NCI-H128 (cell line): ENCODE measurements around the gene HTR4.

Experiments
- DNase-seq: peaks from one replicate; lab custom pipeline; 2025; ENCODE audit not compliant: unreplicated experiment; lab: John Stamatoyannopoulos, UW

HTR4 gene

DNA sequence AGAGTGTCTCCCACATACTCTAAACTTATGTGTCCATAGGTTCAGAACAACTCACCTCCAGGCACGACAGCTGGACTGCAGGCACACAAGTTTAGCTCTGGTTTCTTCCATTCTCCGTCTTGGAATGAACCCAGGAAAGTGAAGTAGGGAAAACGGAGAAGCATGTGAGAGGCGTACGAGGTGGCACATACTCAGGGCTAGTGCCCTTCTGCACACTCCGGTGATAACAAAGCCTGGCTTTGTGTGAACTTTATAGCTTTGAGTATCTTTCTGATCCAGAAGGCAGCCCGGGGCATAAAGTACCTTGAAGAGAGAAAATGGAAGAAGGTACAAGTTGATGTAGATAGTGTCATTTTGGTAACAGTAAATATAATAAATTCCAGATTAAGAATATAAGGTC lies 11.1 kb upstream of the HTR4 start:
- DNase-seq = no peak

DNA sequence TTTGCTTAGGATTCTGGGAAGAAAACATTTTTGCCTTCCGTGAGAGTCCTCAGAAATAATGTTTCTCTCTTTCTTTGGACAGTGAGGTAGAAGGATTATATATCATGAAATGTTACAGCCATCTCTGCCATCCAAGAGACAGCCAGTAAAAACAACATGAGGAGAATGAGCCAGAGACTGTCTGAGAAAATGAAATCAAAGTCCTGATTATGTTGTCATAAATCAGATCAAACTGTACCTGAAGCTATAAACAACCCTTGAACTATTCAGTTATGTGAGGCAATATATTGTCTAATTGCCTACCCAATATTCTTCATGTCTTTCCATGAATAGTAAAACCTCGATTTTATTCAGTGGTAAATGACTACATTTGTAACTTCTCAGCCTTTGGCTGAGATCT lies 9.2 kb upstream of the HTR4 start:
- no peak for DNase-seq

DNA sequence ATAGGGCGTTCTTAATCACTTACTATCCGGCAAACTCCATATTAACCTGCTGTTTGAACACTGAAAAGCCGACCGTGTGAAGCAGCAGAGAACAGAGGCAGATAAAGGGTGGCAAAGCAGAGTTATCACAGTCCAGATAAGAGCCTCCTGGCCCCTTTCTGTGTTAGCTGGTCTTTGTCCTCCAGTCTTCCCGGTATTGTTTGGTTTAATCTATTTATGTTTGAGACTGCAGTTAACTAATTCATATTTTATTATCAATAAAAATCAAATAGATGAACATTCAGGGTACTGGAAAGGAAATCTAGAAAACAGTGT lies 6.0 kb upstream of the HTR4 start:
- no peak for DNase-seq

DNA sequence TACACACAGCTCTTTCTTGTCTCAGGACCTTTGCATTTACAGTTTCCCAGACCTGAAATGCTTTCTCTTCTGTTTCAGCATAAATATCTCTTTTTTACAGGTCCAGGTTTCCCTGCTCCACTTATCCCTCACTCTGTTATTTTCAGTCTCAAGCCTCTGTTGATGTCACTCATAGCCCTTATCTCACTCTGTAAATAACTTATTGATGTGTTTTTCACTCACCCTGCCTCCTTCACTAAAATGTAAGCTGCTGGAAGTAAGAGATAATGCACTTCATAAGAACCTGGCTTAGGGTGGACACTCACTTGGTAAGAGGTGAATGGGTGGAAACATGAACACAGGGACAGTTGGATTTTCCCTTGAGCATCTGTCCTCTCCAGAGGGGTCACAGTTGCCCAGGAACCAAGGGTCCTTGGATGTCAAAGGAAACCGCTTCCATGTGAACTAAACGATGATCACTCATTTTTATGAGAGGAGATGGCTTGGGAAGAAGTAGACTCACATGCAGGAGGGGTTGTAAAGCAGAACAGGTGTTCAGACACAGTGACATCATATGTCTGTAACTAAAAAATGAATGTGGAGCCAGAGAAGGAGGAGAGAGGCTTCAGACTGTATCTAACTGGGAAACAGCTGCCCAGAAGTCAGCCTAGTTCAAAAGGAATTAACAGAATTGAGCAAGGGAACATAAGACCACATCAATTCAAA lies 5.5 kb upstream of the HTR4 start:
- no peak for DNase-seq

DNA sequence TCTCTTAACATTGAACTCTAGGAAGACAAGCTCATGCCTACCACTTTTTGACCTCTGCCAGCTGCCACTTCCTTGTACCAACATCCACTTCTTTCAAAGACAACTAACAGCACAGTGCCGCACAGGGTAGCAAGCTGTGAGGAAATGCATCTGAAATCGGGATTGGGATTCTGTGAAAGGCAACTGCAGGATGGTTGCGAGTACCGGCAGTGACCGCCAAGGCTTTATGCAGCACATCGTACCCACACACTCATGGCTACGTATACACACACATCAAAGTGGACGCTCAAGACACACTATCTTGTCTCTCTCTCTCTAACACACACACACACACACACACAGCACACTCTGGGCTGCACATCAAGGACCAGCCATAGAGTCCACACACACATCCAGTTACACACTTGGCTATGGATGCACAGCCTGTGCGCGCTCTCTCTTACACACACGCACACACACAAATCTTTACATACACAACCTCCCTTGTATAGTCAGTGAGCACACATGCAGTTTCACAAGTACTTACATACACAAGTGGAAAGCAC lies 964 bp downstream of the HTR4 start:
- DNase-seq = no peak

DNA sequence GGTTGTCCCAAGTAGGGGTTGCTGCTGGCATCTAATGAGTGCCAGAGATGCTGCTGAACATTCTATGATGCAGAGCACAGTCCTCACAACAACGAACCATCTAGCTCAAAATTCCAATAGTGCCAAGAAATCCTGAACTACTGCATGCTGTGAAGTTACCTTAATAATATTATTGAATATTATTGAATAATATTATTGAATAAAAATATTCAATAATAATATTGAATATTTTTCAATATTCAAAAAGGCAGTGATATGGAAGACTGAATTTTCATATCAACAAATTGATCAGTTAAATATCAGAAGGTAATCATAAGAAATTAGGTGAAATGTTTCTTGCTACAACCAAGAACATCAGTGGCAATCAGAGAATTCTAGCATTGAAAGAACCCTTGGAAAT lies 2.8 kb downstream of the HTR4 start:
- no peak for DNase-seq

DNA sequence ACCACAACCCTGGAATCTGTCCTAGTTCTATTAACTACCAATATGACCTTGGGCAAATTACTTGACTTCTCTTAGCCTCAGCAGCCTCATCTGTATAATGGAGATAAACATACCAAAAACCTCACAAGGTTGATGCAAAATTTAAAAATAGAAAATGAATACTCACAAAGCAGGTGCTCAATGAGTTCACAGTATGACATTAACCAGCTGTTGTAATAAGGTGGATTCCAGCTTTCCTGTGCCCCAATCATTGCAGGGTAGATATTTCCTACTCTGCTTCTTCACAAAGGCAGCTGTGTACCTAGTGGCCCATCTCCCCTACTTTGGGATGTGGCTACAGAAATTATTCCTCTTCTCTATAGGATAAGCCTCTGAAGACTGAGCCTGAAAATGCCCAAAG lies 8.8 kb downstream of the HTR4 start:
- no peak for DNase-seq

DNA sequence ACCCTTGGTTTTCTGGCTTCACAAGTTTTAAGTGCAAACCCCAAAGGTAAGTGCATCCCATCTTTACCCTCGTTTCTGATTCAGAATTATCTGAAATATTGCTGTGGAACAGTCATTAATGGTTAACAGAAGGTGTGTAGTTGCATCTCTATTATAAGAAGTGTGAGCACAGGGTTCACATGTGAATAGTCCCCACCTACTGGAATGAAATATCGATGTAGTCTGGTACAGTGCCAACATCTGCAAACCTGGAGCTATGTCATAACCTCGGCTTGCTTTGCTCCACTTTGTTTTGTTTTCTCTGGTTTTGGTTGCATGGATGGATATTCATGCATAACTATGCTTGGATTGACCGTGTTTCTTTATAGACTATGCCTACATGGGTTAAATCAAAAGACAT lies 12.6 kb downstream of the HTR4 start:
- DNase-seq = no peak

DNA sequence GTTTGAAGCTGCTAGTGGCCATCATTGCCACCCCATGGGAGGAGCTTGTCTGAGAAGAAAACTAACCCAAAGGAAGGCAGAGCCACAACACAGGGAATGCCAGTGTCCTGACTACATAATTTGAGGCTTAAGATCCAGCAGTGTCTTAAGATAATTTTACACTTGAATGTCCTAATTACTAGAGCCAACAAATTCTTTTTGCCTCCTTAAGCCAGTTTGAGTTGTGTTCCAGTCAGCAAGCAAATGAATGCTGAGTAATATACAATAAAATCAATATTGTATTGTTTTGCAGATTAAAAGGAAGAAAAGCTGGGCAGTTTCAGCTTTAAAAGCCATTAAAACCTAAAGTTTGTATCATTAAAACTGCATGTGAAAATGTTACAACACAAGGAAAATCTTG lies 13.9 kb downstream of the HTR4 start:
- no peak for DNase-seq

DNA sequence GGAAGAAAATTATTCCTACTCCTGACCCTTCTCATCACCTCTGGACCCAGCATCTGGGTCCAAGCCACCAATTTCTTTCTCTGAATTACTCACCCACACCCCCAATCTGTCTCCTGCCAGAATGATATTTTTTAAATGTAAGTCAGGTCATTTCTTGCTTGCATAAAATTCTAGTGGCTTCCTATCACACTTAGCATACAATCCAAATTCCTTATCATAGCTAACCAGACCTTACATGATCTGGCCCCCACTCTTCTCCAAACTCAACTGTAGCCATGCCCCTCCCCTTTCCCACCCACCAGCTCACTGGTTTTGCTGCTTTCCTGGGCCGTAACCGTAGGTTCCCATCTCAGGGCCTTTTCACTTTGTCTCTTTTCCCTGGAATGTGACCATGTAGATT lies 15.2 kb downstream of the HTR4 start:
- DNase-seq = no peak

DNA sequence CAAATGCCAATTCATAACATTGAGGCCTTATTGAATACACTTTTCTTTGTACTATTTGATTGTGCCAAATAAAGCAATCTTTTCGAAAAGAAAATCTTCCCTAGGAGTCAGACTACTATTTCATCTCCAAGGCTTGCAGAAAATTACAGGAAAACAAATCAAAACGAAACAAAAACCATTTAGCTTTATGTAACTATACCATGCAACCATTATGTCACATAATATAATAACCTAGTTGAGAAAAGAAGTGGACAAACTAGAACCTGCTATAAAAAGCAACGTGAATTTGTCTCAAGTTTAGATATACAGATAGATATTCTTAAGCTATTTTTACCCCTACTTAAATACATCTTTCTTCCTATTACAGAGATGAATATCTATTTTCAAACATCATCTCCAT lies 18.0 kb downstream of the HTR4 start:
- DNase-seq = no peak

DNA sequence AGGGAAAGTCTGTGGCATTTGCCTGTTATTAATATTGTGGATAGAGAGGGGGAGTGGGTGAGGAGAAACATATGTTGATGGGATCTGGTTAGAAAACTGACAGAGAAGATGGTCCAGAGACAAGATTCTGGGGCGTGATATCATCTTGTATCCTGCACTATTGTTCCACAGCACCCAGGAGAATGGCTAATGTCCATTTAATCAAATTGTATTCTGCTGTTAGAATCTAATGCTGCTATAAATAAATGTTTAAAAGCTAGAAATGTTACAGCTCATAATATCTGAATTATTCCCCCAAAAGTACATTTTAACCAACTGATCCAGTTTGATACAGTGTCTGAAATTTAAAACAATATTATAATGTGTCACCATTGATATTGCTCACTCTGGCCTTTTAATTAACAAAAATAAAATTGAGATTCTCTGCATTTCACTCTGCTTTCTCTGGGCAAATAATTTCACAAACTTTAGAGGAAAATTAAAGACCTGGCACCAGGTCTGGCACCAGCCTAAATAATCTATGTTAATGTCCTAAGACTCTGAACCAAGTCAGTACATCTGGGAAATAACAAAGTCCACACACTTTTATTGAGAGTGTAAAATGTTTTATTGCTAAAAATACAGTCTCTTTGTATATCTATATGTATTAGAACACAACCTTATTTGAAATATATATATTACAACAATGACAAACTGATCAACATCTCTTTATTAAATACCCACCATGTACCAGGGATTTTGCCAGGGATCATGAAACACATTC lies 18.8 kb downstream of the HTR4 start:
- DNase-seq = no peak

DNA sequence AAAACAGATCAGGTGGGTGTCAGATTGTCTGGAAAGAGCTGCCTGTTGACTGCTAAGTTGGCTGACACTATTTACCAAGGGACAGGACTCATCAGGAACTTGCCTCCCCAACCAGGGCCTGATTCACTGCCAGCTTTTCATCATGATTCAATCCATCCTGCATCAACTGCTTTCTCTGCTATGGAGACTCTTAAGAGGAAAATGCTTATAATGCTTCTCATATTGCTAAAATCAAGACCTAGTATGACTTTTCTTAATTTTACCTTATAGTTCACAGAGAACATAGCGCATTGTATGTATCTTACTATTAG lies 21.3 kb downstream of the HTR4 start:
- DNase-seq = no peak

DNA sequence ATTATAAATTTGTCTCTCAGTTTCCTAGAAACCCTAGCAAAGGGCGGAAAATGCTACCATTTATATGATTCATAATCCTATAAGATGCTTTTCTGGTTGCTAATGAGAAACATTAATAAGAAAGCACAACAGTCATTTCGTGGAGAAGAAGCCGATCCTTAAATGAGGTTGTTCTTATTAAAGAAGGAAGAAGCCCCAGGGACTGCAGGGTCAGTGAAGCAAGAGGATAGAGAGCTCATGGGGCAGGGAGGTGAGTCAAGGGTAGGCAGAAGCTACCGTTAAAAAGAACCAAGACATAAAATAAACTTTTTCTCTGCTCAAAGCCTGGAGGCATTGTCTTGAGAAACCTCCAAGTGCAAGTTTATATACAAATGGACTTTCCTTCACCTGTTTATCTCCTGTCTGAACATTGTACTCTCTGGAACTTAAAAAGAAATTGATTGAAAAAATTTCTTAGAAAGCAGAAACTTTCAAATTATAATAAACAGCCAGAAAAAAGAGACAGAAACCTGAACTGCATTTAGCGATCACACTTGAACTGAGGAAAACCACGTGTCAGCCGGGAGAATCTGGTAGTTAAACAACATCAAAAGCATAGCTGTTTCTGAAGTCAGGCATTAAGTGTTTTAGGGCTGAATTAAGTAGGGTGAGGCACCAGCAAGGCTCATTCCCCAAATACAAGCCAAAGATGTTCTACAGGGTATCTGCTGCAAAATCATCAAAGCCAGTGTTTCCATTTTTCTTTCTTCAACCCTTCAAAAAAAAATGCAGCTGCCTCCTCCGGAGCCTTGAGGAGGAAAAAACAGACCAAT lies 21.9 kb downstream of the HTR4 start:
- no peak for DNase-seq

DNA sequence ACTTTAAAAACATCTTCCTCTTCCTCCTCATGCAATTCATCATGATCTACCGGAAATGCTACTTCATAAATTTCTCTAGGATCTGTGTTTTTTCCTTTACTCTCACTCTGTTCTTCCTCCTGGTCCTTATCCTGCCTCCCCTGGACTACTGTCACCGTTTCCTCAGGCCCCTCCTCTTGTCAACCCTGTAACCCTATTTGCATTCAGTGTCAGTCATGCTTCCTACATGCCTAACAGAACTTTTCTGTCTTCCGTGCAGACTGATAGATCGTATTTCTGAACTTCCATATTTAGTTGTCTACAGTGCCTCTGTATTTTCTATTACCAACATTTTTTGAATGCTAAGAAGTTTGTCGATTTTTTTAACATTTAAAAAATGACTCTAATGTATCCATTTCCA lies 27.3 kb downstream of the HTR4 start:
- DNase-seq = no peak

DNA sequence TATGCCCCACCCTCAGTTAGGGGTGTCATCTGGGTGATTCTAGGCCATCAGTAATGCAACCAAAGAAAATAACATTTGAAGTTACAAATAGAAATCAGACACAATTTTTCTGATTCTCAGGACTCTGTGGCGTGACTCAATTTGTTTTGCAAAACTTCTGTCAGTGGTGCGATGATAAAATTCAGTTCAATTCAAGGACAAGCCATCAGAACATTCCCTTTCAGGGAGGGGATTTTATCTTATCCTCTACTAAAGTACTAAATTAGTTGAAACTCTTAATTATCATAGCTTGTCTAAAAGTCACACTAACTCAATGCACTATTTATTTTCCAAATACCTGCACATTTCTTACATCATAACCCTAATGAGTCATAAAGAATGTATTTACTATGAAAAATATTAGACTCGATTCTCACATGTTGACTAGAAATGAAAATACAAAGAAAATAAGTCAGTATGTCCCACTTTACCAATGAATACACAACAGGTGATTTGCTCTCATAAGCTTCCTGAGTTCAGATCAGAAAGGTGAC lies 28.2 kb downstream of the HTR4 start:
- no peak for DNase-seq

DNA sequence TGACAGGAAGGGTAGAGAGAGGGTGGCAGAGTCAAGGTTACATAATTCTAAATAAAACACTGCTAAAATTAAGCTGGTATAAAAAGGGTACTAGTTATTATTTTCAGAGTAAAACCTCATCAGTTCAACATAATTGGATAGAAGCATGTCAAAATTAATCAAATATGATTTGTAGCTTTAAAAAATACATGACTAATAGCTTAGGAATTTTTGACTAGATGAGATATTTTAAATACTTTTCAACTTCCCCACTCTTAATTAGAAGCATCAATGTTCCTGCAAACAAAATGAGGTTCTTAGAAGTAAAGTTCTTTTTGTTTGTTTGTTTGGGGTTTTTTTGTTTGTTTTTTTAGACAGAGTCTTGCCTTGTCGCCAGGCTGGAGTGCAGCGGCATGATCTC lies 29.1 kb downstream of the HTR4 start:
- DNase-seq = no peak

DNA sequence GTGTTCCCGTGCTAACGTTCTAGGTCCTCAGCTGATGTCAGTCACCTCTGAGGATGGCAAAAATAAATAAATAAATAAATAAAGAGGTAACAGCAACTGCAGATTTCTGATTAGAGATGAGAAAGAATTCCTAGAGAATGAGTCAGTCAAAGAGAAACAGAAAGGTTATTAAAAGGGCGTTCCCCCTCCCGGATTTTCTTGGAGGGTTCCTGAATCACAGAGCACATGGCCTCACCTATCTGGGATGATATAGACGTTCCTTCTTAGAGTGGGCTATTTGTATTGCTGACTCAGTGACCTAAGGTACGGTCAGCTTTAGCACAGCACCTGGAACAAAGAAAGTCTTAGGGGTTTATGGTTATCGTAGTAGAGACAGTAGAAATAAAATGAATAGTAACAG lies 30.6 kb downstream of the HTR4 start:
- no peak for DNase-seq

DNA sequence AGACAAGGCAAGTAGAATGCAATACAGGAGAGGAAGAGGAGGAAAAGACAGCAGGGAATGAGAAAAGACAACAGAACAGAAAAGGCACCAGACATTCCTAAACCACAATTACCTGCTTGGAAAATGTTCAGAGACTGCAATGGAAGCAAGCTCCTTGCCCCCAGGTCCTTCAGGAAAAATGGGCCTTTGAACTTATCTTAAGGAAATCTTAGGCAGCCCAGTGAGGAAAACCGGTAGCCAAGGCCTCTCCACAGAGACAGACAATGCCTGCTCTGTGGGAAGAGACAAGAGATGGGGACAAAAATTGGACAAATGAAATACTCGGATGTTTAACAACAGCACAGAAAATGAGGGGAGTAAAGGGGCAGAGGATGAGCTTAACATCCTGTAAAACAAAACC lies 31.2 kb downstream of the HTR4 start:
- DNase-seq = no peak

DNA sequence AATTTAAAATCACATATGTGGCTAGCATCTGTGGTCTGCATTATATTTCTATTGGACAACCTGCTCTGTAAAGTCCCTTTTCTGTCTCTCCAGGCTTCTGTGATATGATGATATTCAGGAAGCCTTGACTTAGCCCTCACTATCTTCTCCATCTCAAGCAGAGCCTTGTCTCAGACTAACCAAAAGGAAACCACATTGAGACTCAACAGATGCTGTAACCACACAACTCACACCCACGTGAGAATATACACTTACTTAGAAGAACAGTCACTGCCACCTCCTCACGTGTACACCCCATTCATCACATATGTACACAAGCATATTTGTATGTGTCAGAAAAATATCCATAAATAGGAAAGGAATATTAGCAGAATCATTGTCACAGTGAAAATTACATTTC lies 33.6 kb downstream of the HTR4 start:
- DNase-seq = no peak

DNA sequence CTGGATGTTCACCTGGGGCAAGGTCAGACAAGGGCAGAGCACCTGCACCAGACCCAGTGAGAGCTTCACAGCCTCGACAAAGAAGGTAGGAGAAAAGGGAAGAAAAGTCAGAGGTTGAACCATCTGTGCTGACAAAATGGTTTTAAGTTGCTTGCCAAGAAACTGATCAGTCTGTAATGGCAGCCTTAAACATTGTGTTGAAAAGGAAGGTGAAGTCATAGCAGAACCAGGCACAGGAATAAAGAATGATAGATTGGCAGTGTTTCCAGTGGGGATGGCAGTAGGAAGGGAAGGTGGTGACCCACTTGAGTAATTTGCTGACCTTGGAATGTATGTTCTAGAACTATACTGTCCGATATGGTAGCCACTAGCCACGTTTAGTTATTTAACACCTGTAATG lies 34.2 kb downstream of the HTR4 start:
- no peak for DNase-seq

DNA sequence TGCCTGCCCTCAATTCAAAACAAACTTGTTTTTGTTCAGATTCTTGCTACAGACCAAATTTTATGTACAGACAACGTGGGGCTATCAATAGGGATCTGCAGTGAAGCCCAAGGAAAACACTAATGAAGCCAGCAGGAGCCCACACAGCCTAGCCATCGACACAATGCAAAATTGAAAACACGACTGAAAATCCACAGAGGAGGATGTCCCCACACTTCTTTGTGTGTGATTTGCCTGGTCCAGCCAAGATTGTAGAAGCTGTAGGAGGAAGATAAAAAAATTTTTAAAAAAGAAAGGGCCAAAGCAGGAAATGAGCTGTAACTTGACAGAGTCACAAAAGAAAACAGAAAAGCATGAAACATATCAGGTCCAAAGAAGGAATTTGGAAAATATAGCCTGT lies 34.8 kb downstream of the HTR4 start:
- no peak for DNase-seq
